Measurements from ENCODE around the gene UNC119B.
"Not testable (repeated sequence)": the region's sequence is repeated elsewhere in the genome, so short reads cannot be mapped to it uniquely, and the experiment has no call there.

Gene UNC119B

DNA sequence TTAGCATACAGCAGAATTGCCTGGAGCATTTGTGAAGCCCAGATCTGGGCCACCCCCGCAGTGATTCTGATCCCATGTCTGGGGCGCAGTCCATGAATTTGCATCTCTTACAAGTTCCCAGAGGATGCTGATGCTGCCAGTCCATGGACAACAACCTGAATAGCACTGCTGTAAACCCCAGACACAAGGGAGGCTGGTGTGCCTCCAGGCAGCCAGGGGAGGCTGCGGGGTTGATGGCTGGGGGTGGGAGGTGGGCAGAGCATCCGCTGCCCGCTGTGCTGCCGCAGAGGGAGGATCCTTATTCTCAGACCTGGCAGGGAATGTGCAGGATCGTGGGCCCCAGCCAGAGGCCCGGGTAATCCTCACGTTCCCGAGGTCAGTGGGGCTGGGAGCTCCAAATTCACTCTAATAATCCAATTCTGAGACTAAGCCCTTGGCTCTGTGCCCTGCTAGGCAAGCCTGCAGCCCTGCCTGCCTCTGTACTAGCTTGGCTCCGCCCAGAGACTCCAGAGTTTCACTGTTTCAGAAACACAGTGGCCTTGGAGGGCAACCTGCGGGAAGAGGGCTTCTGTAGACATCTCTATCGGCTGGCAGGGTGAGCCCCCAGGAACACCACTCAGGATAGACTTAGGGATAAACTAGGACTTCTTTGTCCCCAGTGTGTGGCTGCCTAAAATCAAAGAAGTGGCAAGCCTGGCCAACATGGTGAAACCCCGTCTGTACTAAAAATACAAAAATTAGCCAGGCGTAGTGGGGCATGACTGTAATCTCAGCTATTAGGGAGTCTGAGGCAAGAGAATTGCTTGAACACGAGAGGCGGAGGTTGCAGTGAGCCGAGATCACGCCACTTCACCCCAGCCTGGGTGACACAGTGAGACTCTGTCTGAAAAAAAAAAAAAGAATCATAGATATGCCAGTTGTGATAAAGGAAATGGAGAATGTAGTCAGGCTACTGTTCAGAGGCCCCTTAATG, 41.1 kb upstream of the UNC119B start:
- TF ChIP-seq, protein P1, sequence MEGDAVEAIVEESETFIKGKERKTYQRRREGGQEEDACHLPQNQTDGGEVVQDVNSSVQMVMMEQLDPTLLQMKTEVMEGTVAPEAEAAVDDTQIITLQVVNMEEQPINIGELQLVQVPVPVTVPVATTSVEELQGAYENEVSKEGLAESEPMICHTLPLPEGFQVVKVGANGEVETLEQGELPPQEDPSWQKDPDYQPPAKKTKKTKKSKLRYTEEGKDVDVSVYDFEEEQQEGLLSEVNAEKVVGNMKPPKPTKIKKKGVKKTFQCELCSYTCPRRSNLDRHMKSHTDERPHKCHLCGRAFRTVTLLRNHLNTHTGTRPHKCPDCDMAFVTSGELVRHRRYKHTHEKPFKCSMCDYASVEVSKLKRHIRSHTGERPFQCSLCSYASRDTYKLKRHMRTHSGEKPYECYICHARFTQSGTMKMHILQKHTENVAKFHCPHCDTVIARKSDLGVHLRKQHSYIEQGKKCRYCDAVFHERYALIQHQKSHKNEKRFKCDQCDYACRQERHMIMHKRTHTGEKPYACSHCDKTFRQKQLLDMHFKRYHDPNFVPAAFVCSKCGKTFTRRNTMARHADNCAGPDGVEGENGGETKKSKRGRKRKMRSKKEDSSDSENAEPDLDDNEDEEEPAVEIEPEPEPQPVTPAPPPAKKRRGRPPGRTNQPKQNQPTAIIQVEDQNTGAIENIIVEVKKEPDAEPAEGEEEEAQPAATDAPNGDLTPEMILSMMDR (IDR thresholded peaks at IDR 0.05; ENCODE audit: borderline replicate concordance, insufficient read depth, low read depth, low read length), result no peak
- peak overlapping the region; percentile 11 for H3K4me3 ChIP-seq (ENCODE audit: low read depth, low read length)

DNA sequence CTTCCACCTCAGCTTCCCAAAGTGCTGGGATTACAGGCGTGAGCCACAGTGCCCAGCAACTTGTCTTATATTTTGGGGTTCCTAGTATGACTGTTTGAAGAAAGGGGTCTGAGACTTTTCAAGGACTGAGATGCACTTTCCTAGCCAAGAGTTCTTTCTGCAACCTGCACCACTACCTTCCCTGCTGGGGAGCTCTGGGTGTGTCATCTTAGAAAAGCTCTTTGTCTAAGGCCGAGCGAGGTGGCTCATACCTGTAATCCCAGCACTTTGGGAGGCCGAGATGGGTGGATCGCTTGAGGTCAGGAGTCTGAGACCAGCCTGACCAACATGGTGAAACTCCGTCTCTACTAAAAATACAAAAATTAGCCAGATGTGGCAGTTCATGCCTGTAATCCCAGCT, 40.0 kb upstream of the UNC119B start:
- H3K4me3 ChIP-seq (ENCODE audit: low read depth, low read length), result not testable (repeated sequence)

DNA sequence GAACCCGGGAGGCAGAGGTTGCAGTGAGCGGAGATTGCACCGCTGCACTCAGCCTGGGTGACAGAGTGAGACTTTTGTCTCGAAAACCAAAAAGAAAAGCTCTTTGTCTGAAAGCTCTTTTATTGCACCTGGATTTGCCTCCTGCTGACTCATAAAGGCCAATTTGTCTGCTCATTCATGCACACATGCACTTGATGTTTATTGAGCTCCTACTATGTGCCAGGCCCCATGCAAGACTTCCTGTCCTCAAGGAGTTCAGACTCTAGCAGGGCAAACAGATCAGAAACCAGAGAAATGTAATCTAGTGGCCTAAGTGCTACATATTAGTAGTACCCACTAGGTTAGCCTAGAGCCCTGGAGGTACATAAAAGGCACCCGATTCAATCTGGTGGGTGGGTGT, 39.6 kb upstream of the UNC119B start:
- TF ChIP-seq, protein P1 (IDR thresholded peaks at IDR 0.05; ENCODE audit: borderline replicate concordance, insufficient read depth, low read depth, low read length), result no peak
- no peak overlapping the region for H3K4me3 ChIP-seq (ENCODE audit: low read depth, low read length)

DNA sequence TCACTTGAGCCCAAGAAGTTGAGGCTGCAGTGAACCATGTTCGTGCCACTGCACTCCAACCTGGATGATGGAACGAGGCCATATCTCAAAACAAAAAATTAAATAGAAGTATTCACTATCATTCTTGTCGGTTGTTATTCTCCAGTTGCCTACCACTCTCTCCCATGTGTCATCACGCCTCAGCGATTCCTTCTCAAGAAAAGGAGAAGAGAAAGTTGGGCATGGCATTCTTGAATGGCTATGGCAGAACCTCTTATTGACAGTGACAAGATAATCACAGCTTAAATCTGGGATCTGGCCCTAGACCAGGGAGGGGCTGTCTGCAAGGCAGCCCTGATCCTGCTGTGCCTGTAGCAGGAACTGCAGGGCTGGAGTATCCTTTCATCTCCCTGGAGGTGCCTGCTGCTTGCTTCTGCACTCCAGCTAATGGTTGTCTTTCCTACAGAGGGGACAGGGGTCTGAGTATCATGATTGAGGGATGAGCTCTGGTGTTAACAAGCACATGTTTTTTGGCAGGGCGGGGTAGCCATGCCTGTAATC, 36.1 kb upstream of the UNC119B start:
- H3K4me3 ChIP-seq (ENCODE audit: low read depth, low read length), result no peak overlapping the region
- TF ChIP-seq, protein P1 (IDR thresholded peaks at IDR 0.05; ENCODE audit: borderline replicate concordance, insufficient read depth, low read depth, low read length), result no peak

DNA sequence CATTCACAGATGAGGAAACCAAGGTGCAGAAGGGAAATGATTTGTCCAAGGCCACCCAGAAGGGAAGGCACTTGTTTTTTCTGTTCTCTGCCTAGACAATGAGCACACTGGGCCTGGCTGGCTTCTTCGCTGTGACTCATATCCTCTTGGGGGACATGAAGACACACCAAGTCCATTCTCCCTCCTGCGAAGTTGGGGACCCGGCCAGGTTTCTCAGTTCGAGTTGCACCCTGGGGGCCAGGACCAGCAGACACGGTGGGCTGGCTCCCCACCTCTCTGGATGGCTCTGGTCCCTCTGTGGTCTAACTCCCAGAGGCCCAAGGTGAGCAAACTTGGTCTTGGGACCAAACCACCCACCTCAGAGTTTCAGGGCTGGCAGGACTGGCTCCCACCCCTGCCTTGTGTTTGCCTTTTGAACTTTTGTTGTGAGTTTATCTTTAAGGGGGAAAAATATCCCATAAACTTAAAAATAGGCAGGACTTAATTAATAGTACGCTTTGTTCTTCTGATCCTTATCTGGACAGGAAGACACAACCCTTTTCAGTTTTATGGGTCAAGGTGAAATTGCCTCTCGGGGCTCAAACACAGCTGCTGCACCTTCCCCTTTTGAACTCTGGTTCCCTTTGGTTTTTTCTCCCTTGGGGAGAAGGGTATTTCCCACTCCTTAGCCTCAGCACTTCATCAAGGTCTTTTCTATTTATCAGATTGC, 32.3 kb upstream of the UNC119B start:
- H3K4me3 ChIP-seq (ENCODE audit: low read depth, low read length), result no peak overlapping the region
- TF ChIP-seq, protein P1 (IDR thresholded peaks at IDR 0.05; ENCODE audit: borderline replicate concordance, insufficient read depth, low read depth, low read length), result no peak

DNA sequence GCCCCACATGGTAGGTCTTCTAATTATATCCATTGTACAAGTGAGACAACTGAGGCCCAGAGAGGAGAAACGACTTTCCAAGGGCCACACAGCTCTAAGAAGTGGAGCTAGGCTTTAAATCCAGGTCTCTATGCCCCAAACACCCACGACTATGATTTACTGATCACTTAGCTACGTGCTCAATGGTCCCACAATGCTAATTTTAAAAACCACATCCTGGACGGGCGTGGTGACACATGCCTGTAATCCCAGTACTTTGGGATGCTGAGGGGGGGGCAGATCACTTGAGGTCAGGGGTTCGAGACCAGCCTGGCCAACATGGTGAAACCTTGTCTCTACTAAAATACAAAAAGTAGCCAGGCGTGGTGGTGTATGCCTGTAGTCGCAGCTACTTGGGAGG, 31.7 kb upstream of the UNC119B start:
- no peak overlapping the region for H3K4me3 ChIP-seq (ENCODE audit: low read depth, low read length)
- TF ChIP-seq, protein P1 (IDR thresholded peaks at IDR 0.05; ENCODE audit: borderline replicate concordance, insufficient read depth, low read depth, low read length), result no peak

DNA sequence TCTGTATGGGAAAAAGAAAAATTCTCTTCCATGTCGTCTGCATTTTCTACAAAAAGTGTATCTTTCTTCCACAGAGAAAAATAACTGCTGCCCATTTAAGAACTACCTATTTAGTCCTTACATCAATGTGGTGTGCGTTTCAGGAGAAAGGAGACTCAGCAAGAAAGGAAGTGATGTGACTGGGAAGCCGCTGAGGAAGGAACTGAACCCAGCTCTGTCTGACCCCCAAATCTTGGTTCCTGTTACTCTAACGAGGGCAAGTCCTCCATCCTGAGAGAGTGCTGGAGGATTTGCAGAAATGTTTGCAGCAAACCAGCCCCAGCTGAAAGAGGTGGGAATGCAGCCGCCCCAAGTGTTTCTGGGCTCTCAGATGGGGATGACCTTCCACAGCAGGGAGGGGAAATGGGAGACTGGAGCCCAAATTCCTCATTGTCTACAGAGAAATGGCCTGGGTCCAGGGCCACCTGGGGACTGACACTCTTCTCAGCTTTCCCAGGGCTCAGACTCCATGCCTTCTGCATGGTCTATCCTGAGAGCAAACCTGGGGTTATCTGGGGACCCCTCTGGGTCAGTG, 30.0 kb upstream of the UNC119B start:
- TF ChIP-seq, protein P1 (IDR thresholded peaks at IDR 0.05; ENCODE audit: borderline replicate concordance, insufficient read depth, low read depth, low read length), result no peak
- H3K4me3 ChIP-seq (ENCODE audit: low read depth, low read length), result no peak overlapping the region
